Fibroblast of lung (primary cell): ENCODE results near the gene FAM107B. TPM values are rescaled to one million over a fixed set of nuclear protein-coding genes. Genes with fewer than 3 reads are reported as not detected.

ENCODE experiments used
- DNase-seq, 2 donors: peaks; one replicate each; pipeline versions ENCODE4 v3.0.0 to v3.0.0-alpha.2; 2010; ENCODE audit warnings: low read depth in 2 of 2
- H2AFZ ChIP-seq: 2 replicates; pipeline ENCODE4 v1.5.1; 2012; ENCODE audit warnings: low read length, control low read depth, inconsistent platforms
- H3K27ac ChIP-seq: 2 replicates; pipeline ENCODE4 v1.5.1; 2011; ENCODE audit warnings: low read length, control low read depth; ENCODE audit not compliant: insufficient read depth
- H3K27me3 ChIP-seq: 2 replicates; pipeline ENCODE4 v1.5.1; 2011; ENCODE audit warnings: mild to moderate bottlenecking, low read length; ENCODE audit not compliant: control insufficient read depth, insufficient read depth
- H3K36me3 ChIP-seq: 2 replicates; pipeline ENCODE4 v1.5.1; 2011; ENCODE audit warnings: low read length; ENCODE audit not compliant: control insufficient read depth, insufficient read depth
- H3K4me1 ChIP-seq: 2 replicates; pipeline ENCODE4 v1.5.1; 2011; ENCODE audit warnings: low read length; ENCODE audit not compliant: control insufficient read depth, insufficient read depth; ENCODE audit errors: extremely low read depth
- H3K4me2 ChIP-seq: 2 replicates; pipeline ENCODE4 v1.5.1; 2011; ENCODE audit warnings: low read length, control low read depth; ENCODE audit not compliant: insufficient read depth; ENCODE audit errors: extremely low read depth
- H3K4me3 ChIP-seq, 4 experiments: fragments of 200-600 bp in 1 of 4; sonication (generic) in 1 of 4; replicated peaks in 1 of 4; 2 replicates each; pipeline ENCODE4 v1.5.1; 2011 to 2016; ENCODE audit warnings: low read length in 4 of 4, low read depth in 3 of 4, mild to moderate bottlenecking in 3 of 4, control low read depth in 2 of 4, inconsistent platforms in 1 of 4, mixed read lengths in 1 of 4; ENCODE audit not compliant: insufficient read depth in 1 of 4; ENCODE audit errors: control extremely low read depth in 1 of 4
- H3K79me2 ChIP-seq: 2 replicates; pipeline ENCODE4 v1.5.1; 2012; ENCODE audit warnings: mild to moderate bottlenecking, low read length, inconsistent platforms; ENCODE audit not compliant: control insufficient read depth, insufficient read depth
- H3K9ac ChIP-seq: 2 replicates; pipeline ENCODE4 v1.5.1; 2011; ENCODE audit warnings: mild to moderate bottlenecking, low read length, control low read depth; ENCODE audit not compliant: insufficient read depth
- H3K9me3 ChIP-seq: 2 replicates; pipeline ENCODE4 v1.5.1; 2012; ENCODE audit warnings: low read depth, low read length; ENCODE audit not compliant: control insufficient read depth, insufficient read depth
- H4K20me1 ChIP-seq: 2 replicates; pipeline ENCODE4 v1.5.1; 2011; ENCODE audit warnings: low read length; ENCODE audit not compliant: control insufficient read depth, insufficient read depth; ENCODE audit errors: extremely low read depth
- CTCF ChIP-seq, 2 donors: IDR thresholded peaks in 1 of 2; conservative IDR thresholded peaks in 1 of 2; 1 replicate in 1 of 2; 2 replicates in 1 of 2; pipeline ENCODE4 v1.5.1; 2011 to 2012; ENCODE audit warnings: low read length in 2 of 2, control low read depth in 1 of 2, inconsistent platforms in 1 of 2, low read depth in 1 of 2, mild to moderate bottlenecking in 1 of 2
- EZH2 ChIP-seq: IDR thresholded peaks from 2 replicates; pipeline ENCODE4 v1.5.1; 2012; ENCODE audit warnings: low read length, control low read depth, mild to moderate bottlenecking; ENCODE audit errors: missing control alignments
- polyA plus RNA-seq, 2 donors: library from polyadenylated mRNA; depleted of rRNA in 1 of 2; stranded (reverse) in 1 of 2; unstranded in 1 of 2; fragments of >200 nt; gene quantifications; 2 replicates each; pipeline ENCODE4 v1.2.1, GENCODE V29; 2011 to 2012; ENCODE audit warnings: missing spikeins in 1 of 2
- total RNA-seq: library from RNA; depleted of rRNA; stranded (reverse); fragments of >200 nt; gene quantifications from 2 replicates; pipeline ENCODE4 v1.2.1, GENCODE V29; 2014

Gene FAM107B
- total and polyA plus RNA-seq, 2 donors (not counting 1 experiment from before 2014, with no cell fraction given) = 29.0 to 36.0 TPM

GRCh38 chr10:14539176-14539575 is 235.5 kb downstream of the FAM107B start:
- TF ChIP-seq CTCF (conservative IDR thresholded peaks at IDR 0.05 in 1 of 2, IDR thresholded peaks at IDR 0.05 in 1 of 2; ENCODE audit: low read depth in 1 of 2, low read length in 2 of 2) (no peak), EZH2 (no peak)
- no peak overlapping the region for H3K9ac ChIP-seq
- H3K79me2 ChIP-seq = peaks cover 17% of the 10 kb centered on the region
- peak in 1 of 2 donors; percentile 9 for DNase-seq
- H3K27me3 ChIP-seq = no peaks in the 10 kb centered on the region
- no peak overlapping the region for H3K4me3 ChIP-seq
- no peaks in the 10 kb centered on the region for H3K4me1 ChIP-seq
- no peak overlapping the region for H3K27ac ChIP-seq
- H4K20me1 ChIP-seq = no peaks in the 10 kb centered on the region
- peaks cover 3% of the 10 kb centered on the region for H3K36me3 ChIP-seq
- H2AFZ ChIP-seq = no peak overlapping the region
- no peak overlapping the region for H3K4me2 ChIP-seq
- H3K9me3 ChIP-seq = no peaks in the 10 kb centered on the region

- Histone ChIP-seq H3K4me2 (no peak overlapping the region), H3K27ac (no peak overlapping the region), H3K36me3 (peaks cover 3% of the 10 kb centered on the region), H3K79me2 (peaks cover 16% of the 10 kb centered on the region), H3K27me3 (no peaks in the 10 kb centered on the region), H2AFZ (no peak overlapping the region), H3K9me3 (no peaks in the 10 kb centered on the region), H4K20me1 (no peaks in the 10 kb centered on the region), H3K4me1 (peaks cover 4% of the 10 kb centered on the region), H3K4me3 (no peak overlapping the region), H3K9ac (no peak overlapping the region)
- peak; percentile 45 to 77 for DNase-seq
- TF ChIP-seq CTCF (conservative IDR thresholded peaks at IDR 0.05 in 1 of 2, IDR thresholded peaks at IDR 0.05 in 1 of 2; ENCODE audit: low read depth in 1 of 2, low read length in 2 of 2) = peak; percentile 51 to 75
- TF ChIP-seq EZH2 = no peak
These were observed 238.2 kb downstream of the FAM107B start for GRCh38 chr10:14536241-14537213.

GRCh38 chr10:14535457-14536130 is 239.1 kb downstream of the FAM107B start:
- H3K79me2 ChIP-seq = peaks cover 13% of the 10 kb centered on the region

More at GRCh38 chr10:14535457-14536130, 239.1 kb downstream of the FAM107B start:
- no peak for DNase-seq
- Histone ChIP-seq H3K9ac (no peak overlapping the region), H3K4me1 (peaks cover 4% of the 10 kb centered on the region), H3K9me3 (no peaks in the 10 kb centered on the region), H3K36me3 (peaks cover 2% of the 10 kb centered on the region), H4K20me1 (no peaks in the 10 kb centered on the region), H3K4me3 (no peak overlapping the region), H3K27me3 (no peaks in the 10 kb centered on the region), H3K4me2 (no peak overlapping the region), H2AFZ (no peak overlapping the region), H3K27ac (no peak overlapping the region)
- no peak for TF ChIP-seq CTCF (conservative IDR thresholded peaks at IDR 0.05 in 1 of 2, IDR thresholded peaks at IDR 0.05 in 1 of 2; ENCODE audit: low read depth in 1 of 2, low read length in 2 of 2)
- no peak for TF ChIP-seq EZH2
